Measurements from ENCODE around the gene CLEC4C.

CLEC4C gene

GRCh38 chr12:7693793-7694192, 53.4 kb downstream of the CLEC4C start:
- Histone ChIP-seq H3K27me3 (ENCODE audit: insufficient read depth, low read depth) (no peaks in the 10 kb centered on the region), H3K4me2 (no peak overlapping the region), H3K79me2 (ENCODE audit: insufficient read depth, low read depth) (no peaks in the 10 kb centered on the region), H2AFZ (ENCODE audit: low read depth) (no peak overlapping the region), H3K4me3 (IDR thresholded peaks at IDR 0.05; ENCODE audit: insufficient read depth, low read depth, low read length) (no peak overlapping the region), H4K20me1 (ENCODE audit: insufficient read depth) (no peaks in the 10 kb centered on the region), H3K36me3 (ENCODE audit: insufficient read depth) (no peaks in the 10 kb centered on the region), H3K9ac (no peak overlapping the region), H3K4me1 (ENCODE audit: low read depth, poor library complexity, severe bottlenecking) (no peaks in the 10 kb centered on the region), H3K27ac (no peak overlapping the region)
- TF ChIP-seq CTCF (conservative IDR thresholded peaks at IDR 0.05; ENCODE audit: low read depth, low read length) = no peak

GRCh38 chr12:7681535-7681934, 65.6 kb downstream of the CLEC4C start:
- no peaks in the 10 kb centered on the region for H3K27me3 ChIP-seq (ENCODE audit: insufficient read depth, low read depth)
- no peak for TF ChIP-seq CTCF (conservative IDR thresholded peaks at IDR 0.05; ENCODE audit: low read depth, low read length)
- no peak overlapping the region for H3K27ac ChIP-seq
- no peak overlapping the region for H3K4me2 ChIP-seq
- H2AFZ ChIP-seq (ENCODE audit: low read depth) = no peak overlapping the region
- H3K4me3 ChIP-seq (IDR thresholded peaks at IDR 0.05; ENCODE audit: insufficient read depth, low read depth, low read length) = no peak overlapping the region
- no peaks in the 10 kb centered on the region for H3K79me2 ChIP-seq (ENCODE audit: insufficient read depth, low read depth)
- H3K36me3 ChIP-seq (ENCODE audit: insufficient read depth) = no peaks in the 10 kb centered on the region
- H4K20me1 ChIP-seq (ENCODE audit: insufficient read depth) = no peaks in the 10 kb centered on the region
- H3K9ac ChIP-seq = no peak overlapping the region
- H3K4me1 ChIP-seq (ENCODE audit: low read depth, poor library complexity, severe bottlenecking) = peaks cover 10% of the 10 kb centered on the region

All from KMS-11 (cell line).